ENCODE results near the gene NPPB.

DNA sequence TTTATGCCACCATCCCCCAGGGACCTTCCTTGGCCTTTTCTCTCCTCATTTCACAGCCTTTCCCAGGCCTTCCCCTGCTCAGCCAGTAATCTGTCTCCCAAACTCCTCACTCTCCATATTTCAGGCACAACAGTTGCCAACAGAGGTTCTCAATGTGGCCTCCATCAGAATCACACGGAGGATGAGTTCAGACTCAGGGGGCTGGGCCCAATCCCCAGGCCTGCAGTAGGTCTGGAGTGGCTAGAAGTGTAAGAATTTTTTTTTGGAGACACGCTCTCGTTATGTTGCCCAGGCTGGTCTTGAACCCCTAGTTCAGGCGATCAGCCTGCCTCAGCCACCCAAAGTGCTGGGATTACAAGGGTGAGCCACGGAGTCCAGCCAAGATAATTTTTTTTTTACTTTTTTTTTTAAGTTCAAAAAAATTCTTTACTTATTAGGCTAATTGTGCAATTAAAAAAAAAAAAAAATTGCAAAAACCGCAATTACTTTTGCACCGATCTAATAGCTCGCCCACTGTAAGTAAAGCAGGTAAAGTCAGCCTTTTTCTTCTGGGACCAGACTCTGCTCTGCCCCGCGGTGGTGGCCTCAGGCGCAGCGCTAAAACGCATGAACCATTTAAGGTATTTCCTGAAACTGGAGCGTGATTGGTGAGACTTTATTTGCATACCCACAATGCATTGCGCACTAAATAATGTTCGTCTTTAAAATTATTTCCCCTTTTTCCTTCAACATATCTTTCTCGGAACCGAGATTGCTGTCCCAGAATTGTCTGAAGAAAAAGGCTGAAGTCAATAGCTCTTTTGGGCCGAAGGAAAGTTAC is 48.7 kb upstream of the NPPB start:
- TF ChIP-seq POLR2A (IDR thresholded peaks at IDR 0.05): no peak
- TF ChIP-seq, protein P1, sequence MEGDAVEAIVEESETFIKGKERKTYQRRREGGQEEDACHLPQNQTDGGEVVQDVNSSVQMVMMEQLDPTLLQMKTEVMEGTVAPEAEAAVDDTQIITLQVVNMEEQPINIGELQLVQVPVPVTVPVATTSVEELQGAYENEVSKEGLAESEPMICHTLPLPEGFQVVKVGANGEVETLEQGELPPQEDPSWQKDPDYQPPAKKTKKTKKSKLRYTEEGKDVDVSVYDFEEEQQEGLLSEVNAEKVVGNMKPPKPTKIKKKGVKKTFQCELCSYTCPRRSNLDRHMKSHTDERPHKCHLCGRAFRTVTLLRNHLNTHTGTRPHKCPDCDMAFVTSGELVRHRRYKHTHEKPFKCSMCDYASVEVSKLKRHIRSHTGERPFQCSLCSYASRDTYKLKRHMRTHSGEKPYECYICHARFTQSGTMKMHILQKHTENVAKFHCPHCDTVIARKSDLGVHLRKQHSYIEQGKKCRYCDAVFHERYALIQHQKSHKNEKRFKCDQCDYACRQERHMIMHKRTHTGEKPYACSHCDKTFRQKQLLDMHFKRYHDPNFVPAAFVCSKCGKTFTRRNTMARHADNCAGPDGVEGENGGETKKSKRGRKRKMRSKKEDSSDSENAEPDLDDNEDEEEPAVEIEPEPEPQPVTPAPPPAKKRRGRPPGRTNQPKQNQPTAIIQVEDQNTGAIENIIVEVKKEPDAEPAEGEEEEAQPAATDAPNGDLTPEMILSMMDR (IDR thresholded peaks at IDR 0.05): peak; percentile 90 to 95 (median 94)

All from uterus (tissue), 2 donors.